Breast epithelium (tissue), 4 donors: ENCODE measurements around the gene SLC26A11. TPM values are rescaled to one million over a fixed set of nuclear protein-coding genes. Genes with fewer than 3 reads are reported as not detected.
"Not testable (repeated sequence)": the region's sequence is repeated elsewhere in the genome, so short reads cannot be mapped to it uniquely, and the experiment has no call there.

Experiments used
- DNase-seq, 2 donors: peaks; one replicate each; pipeline ENCODE4 v3.0.0-alpha.2; 2019; ENCODE audit warnings: low spot score in 2 of 2
- H3K27ac ChIP-seq, 2 donors: fragments of 200-600 bp; sonication (generic) in 1 of 2; one replicate each; pipeline ENCODE4 v1.5.1; 2016 to 2019; ENCODE audit warnings: mild to moderate bottlenecking in 1 of 2
- H3K27me3 ChIP-seq, 2 donors: fragments of 200-600 bp; sonication (generic) in 1 of 2; one replicate each; pipeline versions ENCODE4 v1.5.1 to v1.6.0; 2017 to 2019; ENCODE audit warnings: control low read depth in 1 of 2, mild to moderate bottlenecking in 1 of 2
- H3K36me3 ChIP-seq: fragments of 200-600 bp; one replicate; pipeline ENCODE4 v1.5.1; 2019
- H3K4me1 ChIP-seq, 2 donors: fragments of 200-600 bp; sonication (generic); one replicate each; pipeline ENCODE4 v1.5.1; 2016 to 2019; ENCODE audit warnings: control low read depth in 1 of 2
- H3K4me3 ChIP-seq, 3 donors: fragments of 200-600 bp; sonication (generic); 1 replicate in 2 of 3; 2 replicates in 1 of 3; pipeline ENCODE4 v1.5.1; 2016 to 2019; ENCODE audit warnings: mild to moderate bottlenecking in 3 of 3, moderate library complexity in 2 of 3
- H3K9me3 ChIP-seq, 2 donors: fragments of 200-600 bp; sonication (generic) in 1 of 2; one replicate each; pipeline ENCODE4 v1.5.1; 2016 to 2019; ENCODE audit warnings: control low read depth in 1 of 2
- CTCF ChIP-seq, 3 donors: fragments of 450-650 bp; IDR thresholded peaks; one replicate each; pipeline ENCODE4 v1.5.1; 2016 to 2017; ENCODE audit warnings: antibody characterized with exemption in 3 of 3, mild to moderate bottlenecking in 3 of 3, moderate library complexity in 3 of 3
- POLR2A ChIP-seq: fragments of 450-650 bp; IDR thresholded peaks from one replicate; pipeline ENCODE4 v1.6.1; 2016; ENCODE audit warnings: antibody characterized with exemption, mild to moderate bottlenecking, moderate library complexity
- POLR2AphosphoS5 ChIP-seq, 3 donors: sonication (generic); formaldehyde crosslinking; IDR thresholded peaks; one replicate each; pipeline ENCODE4 v1.6.1; 2017; ENCODE audit warnings: antibody characterized with exemption in 3 of 3
- intact Hi-C: fragments of 100-400 bp; cut with DNase I; formaldehyde crosslinking; loops from one replicate; pipeline ENCODE4 v1.15.1; 2023; ENCODE audit warnings: low total_unique reads
- total RNA-seq, 3 donors: library from RNA; depleted of rRNA; stranded (reverse); fragments of >200 nt; gene quantifications; one replicate each; pipeline ENCODE4 v1.1.0, GENCODE V29; 2016

SLC26A11 gene
- total RNA-seq, 3 donors from 2014 or later, result 12.0 to 20.6 (median 19.0) TPM

- TF ChIP-seq POLR2A (no peak), POLR2AphosphoS5 (IDR thresholded peaks at IDR 0.05) (no peak)
- Histone ChIP-seq H3K4me1 (no peaks in the 10 kb centered on the region), H3K36me3 (no peaks in the 10 kb centered on the region), H3K4me3 (no peak overlapping the region), H3K9me3 (no peaks in the 10 kb centered on the region), H3K27ac (no peak overlapping the region), H3K27me3 (no peaks in the 10 kb centered on the region)
- intact Hi-C loops, result no loop called here
- DNase-seq, result no peak
Measured at GRCh38 chr17:80270104-80270503, 49.9 kb downstream of the SLC26A11 start.

GRCh38 chr17:80270836-80271235, 50.6 kb downstream of the SLC26A11 start:
- H3K4me1 ChIP-seq, result no peaks in the 10 kb centered on the region

GRCh38 chr17:80272366-80272765, 52.1 kb downstream of the SLC26A11 start:
- no peak for TF ChIP-seq POLR2A
- TF ChIP-seq CTCF (IDR thresholded peaks at IDR 0.05), result no peak
- TF ChIP-seq POLR2AphosphoS5 (IDR thresholded peaks at IDR 0.05), result no peak
- no peaks in the 10 kb centered on the region for H3K27me3 ChIP-seq
- no peaks in the 10 kb centered on the region for H3K9me3 ChIP-seq
- no peak overlapping the region for H3K4me3 ChIP-seq
- H3K36me3 ChIP-seq, result no peaks in the 10 kb centered on the region
- intact Hi-C loops, result no loop called here
- no peaks in the 10 kb centered on the region for H3K4me1 ChIP-seq
- no peak for DNase-seq
- H3K27ac ChIP-seq, result no peak overlapping the region

More at GRCh38 chr17:80270836-80271235, 50.6 kb downstream of the SLC26A11 start:
- Histone ChIP-seq H3K27ac (no peak overlapping the region), H3K36me3 (no peaks in the 10 kb centered on the region), H3K27me3 (no peaks in the 10 kb centered on the region), H3K9me3 (no peaks in the 10 kb centered on the region), H3K4me3 (no peak overlapping the region)
- intact Hi-C loops, result no loop called here
- TF ChIP-seq POLR2A (no peak), CTCF (IDR thresholded peaks at IDR 0.05) (no peak), POLR2AphosphoS5 (IDR thresholded peaks at IDR 0.05) (no peak)
- no peak for DNase-seq

- intact Hi-C loops, result no loop called here
- TF ChIP-seq CTCF (IDR thresholded peaks at IDR 0.05), result no peak
- TF ChIP-seq POLR2AphosphoS5 (IDR thresholded peaks at IDR 0.05), result no peak
- TF ChIP-seq POLR2A, result no peak
- Histone ChIP-seq H3K9me3 (no peaks in the 10 kb centered on the region), H3K4me3 (no peak overlapping the region), H3K36me3 (no peaks in the 10 kb centered on the region), H3K27me3 (no peaks in the 10 kb centered on the region), H3K27ac (no peak overlapping the region), H3K4me1 (peaks cover 4 to 18% of the 10 kb centered on the region in 2 donors)
- no peak for DNase-seq
Measured at GRCh38 chr17:80274331-80274730, 54.1 kb downstream of the SLC26A11 start.

GRCh38 chr17:80274871-80275449, 54.7 kb downstream of the SLC26A11 start:
- H3K4me1 ChIP-seq, result peaks cover 8 to 23% of the 10 kb centered on the region in 2 donors
- no peaks in the 10 kb centered on the region for H3K27me3 ChIP-seq
- no peak for TF ChIP-seq CTCF (IDR thresholded peaks at IDR 0.05)
- no peak for TF ChIP-seq POLR2AphosphoS5 (IDR thresholded peaks at IDR 0.05)
- TF ChIP-seq POLR2A, result no peak
- no peak overlapping the region for H3K4me3 ChIP-seq
- H3K9me3 ChIP-seq, result no peaks in the 10 kb centered on the region
- H3K27ac ChIP-seq, result peak overlapping the region in 1 of 2 donors; percentile 38
- no peak for DNase-seq
- intact Hi-C loops, result no loop called here
- no peaks in the 10 kb centered on the region for H3K36me3 ChIP-seq

GRCh38 chr17:80275857-80276256, 55.6 kb downstream of the SLC26A11 start:
- H3K4me3 ChIP-seq, DNase-seq, H3K9me3 ChIP-seq, H3K27me3 ChIP-seq, H3K27ac ChIP-seq, H3K36me3 ChIP-seq, intact Hi-C loops: not testable (repeated sequence)
- H3K4me1 ChIP-seq, result peaks cover 9 to 28% of the 10 kb centered on the region in 2 donors
